Measurements from ENCODE around the gene MAN2C1.
"Not testable (repeated sequence)": the region's sequence is repeated elsewhere in the genome, so short reads cannot be mapped to it uniquely, and the experiment has no call there.

Gene MAN2C1

GRCh38 chr15:75313116-75313845 is 55.1 kb downstream of the MAN2C1 start:
- Histone ChIP-seq H3K27me3 (ENCODE audit: control insufficient read depth, insufficient read depth, low read length) (no peaks in the 10 kb centered on the region), H3K36me3 (ENCODE audit: control insufficient read depth, insufficient read depth, low read length) (no peaks in the 10 kb centered on the region), H3K4me1 (ENCODE audit: control insufficient read depth, insufficient read depth, low read length) (no peaks in the 10 kb centered on the region), H3K9ac (ENCODE audit: low read length) (no peak overlapping the region), H3K4me3 (ENCODE audit: low read length) (no peak overlapping the region), H3K9me3 (ENCODE audit: control insufficient read depth, low read length) (no peaks in the 10 kb centered on the region)

DNA sequence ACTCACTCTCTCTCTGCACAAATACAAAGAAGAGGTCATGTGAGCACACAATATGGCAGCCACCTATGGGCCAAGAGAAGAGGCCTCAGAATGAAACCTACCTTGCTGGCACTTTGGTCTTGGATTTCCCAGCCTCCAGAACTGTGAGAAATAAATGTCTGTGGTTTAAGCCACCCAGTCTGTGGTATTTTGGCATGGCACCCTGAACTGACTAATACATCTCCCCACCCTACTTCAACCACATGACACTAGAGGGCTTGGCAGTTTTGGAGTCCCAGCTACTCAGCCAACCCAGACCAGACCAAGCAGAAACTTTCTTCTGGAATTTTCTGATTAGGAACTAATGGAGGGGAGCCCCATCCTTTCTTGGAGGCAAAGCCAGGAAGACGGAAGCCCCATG is 55.9 kb downstream of the MAN2C1 start:
- not testable (repeated sequence) for H3K36me3 ChIP-seq (ENCODE audit: control insufficient read depth, insufficient read depth, low read length); H3K4me3 ChIP-seq (ENCODE audit: low read length); H3K27me3 ChIP-seq (ENCODE audit: control insufficient read depth, insufficient read depth, low read length); H3K9ac ChIP-seq (ENCODE audit: low read length); H3K9me3 ChIP-seq (ENCODE audit: control insufficient read depth, low read length); H3K4me1 ChIP-seq (ENCODE audit: control insufficient read depth, insufficient read depth, low read length)

DNA sequence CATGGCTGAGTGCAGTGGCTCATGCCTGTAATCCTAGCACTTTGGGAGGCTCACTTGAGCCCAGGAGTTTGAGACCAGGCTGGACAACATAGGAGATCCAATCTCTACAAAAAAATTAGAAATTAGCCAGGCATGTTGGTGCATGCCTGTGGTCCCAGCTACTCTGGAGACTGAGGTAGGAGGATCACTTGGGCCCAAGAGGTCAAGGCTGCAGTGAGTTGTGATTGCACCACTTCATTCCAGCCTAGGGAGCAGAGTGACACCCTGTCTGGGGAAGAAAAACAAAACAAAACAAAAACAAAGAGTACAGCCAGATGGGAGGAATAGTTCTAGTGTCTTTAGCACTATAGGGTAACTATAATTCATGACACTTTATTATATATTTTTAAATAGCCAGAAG is 58.7 kb downstream of the MAN2C1 start:
- no peak overlapping the region for H3K9ac ChIP-seq (ENCODE audit: low read length)
- H3K27me3 ChIP-seq (ENCODE audit: control insufficient read depth, insufficient read depth, low read length): no peaks in the 10 kb centered on the region
- peaks cover 4% of the 10 kb centered on the region for H3K4me1 ChIP-seq (ENCODE audit: control insufficient read depth, insufficient read depth, low read length)
- no peak overlapping the region for H3K4me3 ChIP-seq (ENCODE audit: low read length)
- H3K9me3 ChIP-seq (ENCODE audit: control insufficient read depth, low read length): no peaks in the 10 kb centered on the region
- H3K36me3 ChIP-seq (ENCODE audit: control insufficient read depth, insufficient read depth, low read length): no peaks in the 10 kb centered on the region

- H3K4me3 ChIP-seq (ENCODE audit: low read length): no peak overlapping the region
- H3K27me3 ChIP-seq (ENCODE audit: control insufficient read depth, insufficient read depth, low read length): no peaks in the 10 kb centered on the region
These were observed 60.5 kb downstream of the MAN2C1 start for GRCh38 chr15:75307778-75308390.

GRCh38 chr15:75306188-75306587 is 62.2 kb downstream of the MAN2C1 start:
- H3K36me3 ChIP-seq (ENCODE audit: control insufficient read depth, insufficient read depth, low read length): no peaks in the 10 kb centered on the region
- H3K9me3 ChIP-seq (ENCODE audit: control insufficient read depth, low read length): no peaks in the 10 kb centered on the region
- no peak overlapping the region for H3K9ac ChIP-seq (ENCODE audit: low read length)
- H3K4me1 ChIP-seq (ENCODE audit: control insufficient read depth, insufficient read depth, low read length): peaks cover 4% of the 10 kb centered on the region
- no peaks in the 10 kb centered on the region for H3K27me3 ChIP-seq (ENCODE audit: control insufficient read depth, insufficient read depth, low read length)
- H3K4me3 ChIP-seq (ENCODE audit: low read length): no peak overlapping the region

More at GRCh38 chr15:75307778-75308390, 60.5 kb downstream of the MAN2C1 start:
- Histone ChIP-seq H3K9me3 (ENCODE audit: control insufficient read depth, low read length) (no peaks in the 10 kb centered on the region), H3K36me3 (ENCODE audit: control insufficient read depth, insufficient read depth, low read length) (no peaks in the 10 kb centered on the region), H3K9ac (ENCODE audit: low read length) (no peak overlapping the region), H3K4me1 (ENCODE audit: control insufficient read depth, insufficient read depth, low read length) (peaks cover 4% of the 10 kb centered on the region)

All from mucosa of stomach (tissue), 1 donor.